Uterus (tissue), 4 donors: ENCODE data around the gene ITPRIP. TPM values are rescaled to one million over a fixed set of nuclear protein-coding genes. Genes with fewer than 3 reads are reported as not detected.

ENCODE experiments used
- DNase-seq, 2 donors: peaks; one replicate each; pipeline ENCODE4 v3.0.0-alpha.2; 2019 to 2020
- H3K27ac ChIP-seq, 2 donors: fragments of 200-600 bp; sonication (generic); 1 replicate in 1 of 2; 2 replicates in 1 of 2; pipeline ENCODE4 v1.5.1; 2016 to 2018
- H3K27me3 ChIP-seq, 2 donors: fragments of 200-600 bp; sonication (generic); one replicate each; pipeline ENCODE4 v1.5.1; 2018 to 2019; ENCODE audit warnings: control low read depth in 1 of 2
- H3K36me3 ChIP-seq, 2 donors: fragments of 200-600 bp; sonication (generic); one replicate each; pipeline ENCODE4 v1.5.1; 2019; ENCODE audit warnings: control low read depth in 1 of 2
- H3K4me1 ChIP-seq, 2 donors: fragments of 200-600 bp; sonication (generic); one replicate each; pipeline ENCODE4 v1.5.1; 2018 to 2019; ENCODE audit warnings: control low read depth in 1 of 2
- H3K4me3 ChIP-seq, 2 donors: fragments of 200-600 bp; sonication (generic); 1 replicate in 1 of 2; 2 replicates in 1 of 2; pipeline ENCODE4 v1.5.1; 2018 to 2019; ENCODE audit warnings: mild to moderate bottlenecking in 1 of 2
- H3K9me3 ChIP-seq, 2 donors: fragments of 200-600 bp; sonication (generic); one replicate each; pipeline ENCODE4 v1.5.1; 2019; ENCODE audit warnings: control low read depth in 1 of 2
- CTCF ChIP-seq, 4 experiments: fragments of 200-600 bp in 2 of 4; fragments of 450-650 bp in 2 of 4; sonication (generic) in 2 of 4; IDR thresholded peaks; one replicate each; pipeline ENCODE4 v1.5.1; 2016 to 2019; ENCODE audit warnings: antibody characterized with exemption in 4 of 4, mild to moderate bottlenecking in 2 of 4, moderate library complexity in 1 of 4
- POLR2A ChIP-seq, 2 donors: fragments of 450-650 bp; IDR thresholded peaks; one replicate each; pipeline ENCODE4 v1.6.1; 2016; ENCODE audit warnings: antibody characterized with exemption in 2 of 2, mild to moderate bottlenecking in 1 of 2, moderate library complexity in 1 of 2
- intact Hi-C: fragments of 100-400 bp; cut with DNase I; formaldehyde crosslinking; loops from one replicate; pipeline ENCODE4 v1.15.1; 2023; ENCODE audit warnings: low total_unique reads
- total RNA-seq, 4 donors: library from RNA; depleted of rRNA in 3 of 4; stranded (reverse); fragments of >200 nt in 3 of 4; gene quantifications; one replicate each; pipeline versions ENCODE4 v1.1.0 to v1.2.4, GENCODE V29; 2014 to 2023
- donor health status: DM: yes; HTN: yes; CAD: no.

ITPRIP gene
- total RNA-seq = 10 to 100 TPM in 3 of 4 donors, 1 to 10 TPM in 1; 10.0 to 32.6 (median 22.4) TPM

- intact Hi-C loops = no loop called here
Observed at GRCh38 chr10:104337985-104338735, at the start of gene ITPRIP. Gene ITPRIP, minus strand, starts transcription at chr10:104338465. Its CDS starts 22,414 bp downstream, at chr10:104316051.

GRCh38 chr10:104387130-104387888, 49.0 kb upstream of the ITPRIP start:
- intact Hi-C loops = no loop called here
- TF ChIP-seq CTCF (IDR thresholded peaks at IDR 0.05) (no peak), POLR2A (IDR thresholded peaks at IDR 0.05) (no peak)
- H3K4me1 ChIP-seq = no peaks in the 10 kb centered on the region
- no peaks in the 10 kb centered on the region for H3K36me3 ChIP-seq
- no peak for DNase-seq
- no peaks in the 10 kb centered on the region for H3K9me3 ChIP-seq
- no peak overlapping the region for H3K27ac ChIP-seq
- H3K27me3 ChIP-seq = no peaks in the 10 kb centered on the region
- no peak overlapping the region for H3K4me3 ChIP-seq

More at GRCh38 chr10:104337985-104338735, at the start of gene ITPRIP:
- no peaks in the 10 kb centered on the region for H3K9me3 ChIP-seq
- DNase-seq = peak; percentile 72 to 88
- H3K4me3 ChIP-seq = peak within 1 kb of the TSS; percentile 67 to 74
- TF ChIP-seq CTCF (IDR thresholded peaks at IDR 0.05) = peak; percentile 4 to 42 (median 27)
- peak; percentile 94 to 95 for TF ChIP-seq POLR2A (IDR thresholded peaks at IDR 0.05)
- H3K4me1 ChIP-seq = peaks cover 9 to 24% of the 10 kb centered on the region in 2 donors
- peak within 1 kb of the TSS; percentile 97 for H3K27ac ChIP-seq
- no peaks in the 10 kb centered on the region for H3K27me3 ChIP-seq
- no peaks in the 10 kb centered on the region for H3K36me3 ChIP-seq

- no peaks in the 10 kb centered on the region for H3K4me1 ChIP-seq
- H3K4me3 ChIP-seq = no peak overlapping the region
- no peak for DNase-seq
- peak overlapping the region; percentile 65 to 69 for H3K27ac ChIP-seq
- TF ChIP-seq CTCF (IDR thresholded peaks at IDR 0.05) (no peak), POLR2A (IDR thresholded peaks at IDR 0.05) (no peak)
- intact Hi-C loops = no loop called here
- no peaks in the 10 kb centered on the region for H3K9me3 ChIP-seq
- H3K36me3 ChIP-seq = no peaks in the 10 kb centered on the region
- no peaks in the 10 kb centered on the region for H3K27me3 ChIP-seq
Observed at GRCh38 chr10:104380336-104380735, 42.1 kb upstream of the ITPRIP start.

- intact Hi-C loops = no loop called here
- Histone ChIP-seq H3K4me3 (no peak overlapping the region), H3K27ac (no peak overlapping the region), H3K36me3 (no peaks in the 10 kb centered on the region), H3K27me3 (no peaks in the 10 kb centered on the region), H3K4me1 (no peaks in the 10 kb centered on the region), H3K9me3 (no peaks in the 10 kb centered on the region)
- TF ChIP-seq POLR2A (IDR thresholded peaks at IDR 0.05) (no peak), CTCF (IDR thresholded peaks at IDR 0.05) (no peak)
- DNase-seq = no peak
Observed at GRCh38 chr10:104376784-104377300, 38.6 kb upstream of the ITPRIP start.

GRCh38 chr10:104374591-104374990, 36.3 kb upstream of the ITPRIP start:
- H3K4me3 ChIP-seq = no peak overlapping the region

More at GRCh38 chr10:104374591-104374990, 36.3 kb upstream of the ITPRIP start:
- Histone ChIP-seq H3K36me3 (no peaks in the 10 kb centered on the region), H3K27ac (no peak overlapping the region), H3K9me3 (no peaks in the 10 kb centered on the region), H3K27me3 (no peaks in the 10 kb centered on the region), H3K4me1 (no peaks in the 10 kb centered on the region)
- no peak for DNase-seq
- TF ChIP-seq POLR2A (IDR thresholded peaks at IDR 0.05) (no peak), CTCF (IDR thresholded peaks at IDR 0.05) (no peak)
- intact Hi-C loops = no loop called here
